Activated CD4-positive, alpha-beta T cell treated with anti-CD3 and anti-CD28 coated beads, Interleukin-2, amount 10 ng/mL, durations not matched to agents 24 days and 14 days (primary cell): ENCODE measurements around the gene SNRNP48. TPM values are rescaled to one million over a fixed set of nuclear protein-coding genes. Genes with fewer than 3 reads are reported as not detected.

Source experiments
- DNase-seq: peaks from one replicate; pipeline ENCODE4 v3.0.0; 2022
- H3K27ac Mint-ChIP-seq: one replicate; pipeline ENCODE4 v1.8.0; 2022; ENCODE audit warnings: mild to moderate bottlenecking, mixed read lengths
- H3K27me3 Mint-ChIP-seq: one replicate; pipeline ENCODE4 v1.8.0; 2022; ENCODE audit warnings: mixed read lengths
- H3K36me3 Mint-ChIP-seq: one replicate; pipeline ENCODE4 v1.8.0; 2022; ENCODE audit warnings: low read depth, mild to moderate bottlenecking, mixed read lengths
- H3K4me1 Mint-ChIP-seq: one replicate; pipeline ENCODE4 v1.8.0; 2021; ENCODE audit warnings: mixed read lengths
- H3K4me3 Mint-ChIP-seq: one replicate; pipeline ENCODE4 v1.8.0; 2022; ENCODE audit warnings: mild to moderate bottlenecking, moderate library complexity, mixed read lengths
- H3K9me3 Mint-ChIP-seq: one replicate; pipeline ENCODE4 v1.8.0; 2021; ENCODE audit warnings: mixed read lengths
- intact Hi-C: fragments of 100-400 bp; cut with micrococcal nuclease; formaldehyde crosslinking; loops from one replicate; pipeline ENCODE4 v1.15.1; 2023
- total RNA-seq: library from RNA; stranded (reverse); gene quantifications from 2 replicates; pipeline ENCODE4 v1.2.3, GENCODE V29; 2022

SNRNP48 gene
- total RNA-seq, 1 donor from 2014 or later, result 18.4 TPM

GRCh38 chr6:7591770-7592169 is 1.8 kb downstream of the SNRNP48 start:
- DNase-seq, result no peak
- peaks cover 5% of the 10 kb centered on the region for H3K27me3 Mint-ChIP-seq
- H3K27ac Mint-ChIP-seq, result no peak overlapping the region
- peaks cover 30% of the 10 kb centered on the region for H3K4me1 Mint-ChIP-seq
- peaks cover 27% of the 10 kb centered on the region for H3K36me3 Mint-ChIP-seq
- H3K9me3 Mint-ChIP-seq, result no peaks in the 10 kb centered on the region
- H3K4me3 Mint-ChIP-seq, result peak overlapping the region; percentile 54
- intact Hi-C loops, result loop anchor here (2.0 to 5.0 kb wide), 3 partner anchors 49 to 511 kb away; partner anchors contain the start of genes BLOC1S5, DSP and EEF1E1

- Mint-ChIP-seq H3K27me3 (no peaks in the 10 kb centered on the region), H3K4me1 (peaks cover 30% of the 10 kb centered on the region), H3K4me3 (no peak overlapping the region), H3K9me3 (no peaks in the 10 kb centered on the region), H3K36me3 (peaks cover 31% of the 10 kb centered on the region), H3K27ac (no peak overlapping the region)
- intact Hi-C loops, result loop anchor here (5.0 kb wide), 2 partner anchors 51 to 509 kb away; partner anchors contain the start of genes DSP and EEF1E1
- DNase-seq, result no peak
Measured at GRCh38 chr6:7593229-7593628, 3.2 kb downstream of the SNRNP48 start.

DNA sequence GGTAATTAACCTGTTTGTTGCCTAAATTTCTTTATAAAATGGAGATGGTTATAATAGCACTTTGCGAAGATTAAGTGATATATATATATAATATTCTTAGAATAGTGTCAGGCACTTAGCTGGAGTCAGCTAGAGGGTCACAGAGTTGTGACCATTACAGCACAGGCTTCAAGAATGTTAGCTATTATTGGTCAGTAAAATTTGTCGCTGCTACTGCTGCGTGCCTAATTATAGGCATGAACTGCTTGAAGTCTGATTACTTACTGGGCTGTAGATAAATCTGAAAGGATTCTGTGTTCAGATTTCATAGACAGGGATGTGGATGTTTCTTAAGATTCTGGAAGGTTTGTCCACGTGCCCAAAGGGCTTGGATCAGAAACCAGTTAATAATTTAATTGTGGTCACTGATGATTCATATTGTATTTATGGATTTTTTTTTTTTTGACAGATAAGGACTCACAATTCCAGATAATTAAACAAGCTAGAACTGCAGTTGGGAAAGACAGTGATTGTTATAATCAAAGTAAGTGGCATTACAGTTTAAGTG is 4.7 kb downstream of the SNRNP48 start:
- Mint-ChIP-seq H3K27ac (no peak overlapping the region), H3K4me1 (peaks cover 25% of the 10 kb centered on the region), H3K27me3 (no peaks in the 10 kb centered on the region), H3K9me3 (no peaks in the 10 kb centered on the region), H3K4me3 (no peak overlapping the region), H3K36me3 (peaks cover 38% of the 10 kb centered on the region)
- no peak for DNase-seq
- intact Hi-C loops, result loop anchor here (5.0 kb wide), 2 partner anchors 52 to 508 kb away; partner anchors contain the start of genes DSP and EEF1E1

GRCh38 chr6:7604003-7604402 is 14.0 kb downstream of the SNRNP48 start:
- Mint-ChIP-seq H3K4me3 (no peak overlapping the region), H3K27ac (peak overlapping the region; percentile 15)
- intact Hi-C loops, result loop anchor here (1.0 kb wide), 1 partner anchor 14 kb away; the partner anchor contains the start of gene SNRNP48

GRCh38 chr6:7604506-7604905 is 14.5 kb downstream of the SNRNP48 start:
- intact Hi-C loops, result loop anchor here (1.0 kb wide), 1 partner anchor 14 kb away; the partner anchor contains the start of gene SNRNP48

More at GRCh38 chr6:7604003-7604402, 14.0 kb downstream of the SNRNP48 start:
- DNase-seq, result no peak
- Mint-ChIP-seq H3K27me3 (no peaks in the 10 kb centered on the region), H3K4me1 (peaks cover 18% of the 10 kb centered on the region), H3K9me3 (no peaks in the 10 kb centered on the region), H3K36me3 (peaks cover 62% of the 10 kb centered on the region)

GRCh38 chr6:7615611-7616383 is 25.8 kb downstream of the SNRNP48 start:
- Mint-ChIP-seq H3K27me3 (peaks cover 7% of the 10 kb centered on the region), H3K4me1 (peaks cover 12% of the 10 kb centered on the region), H3K27ac (no peak overlapping the region), H3K36me3 (peaks cover 9% of the 10 kb centered on the region), H3K9me3 (no peaks in the 10 kb centered on the region), H3K4me3 (no peak overlapping the region)
- intact Hi-C loops, result loop anchor here (1.0 to 10.0 kb wide), 4 partner anchors 226 to 938 kb away; partner anchors contain the start of genes CAGE1 and RIOK1
- DNase-seq, result peak; percentile 82

More at GRCh38 chr6:7604506-7604905, 14.5 kb downstream of the SNRNP48 start:
- Mint-ChIP-seq H3K27me3 (no peaks in the 10 kb centered on the region), H3K4me1 (peaks cover 18% of the 10 kb centered on the region), H3K27ac (no peak overlapping the region), H3K9me3 (no peaks in the 10 kb centered on the region), H3K4me3 (no peak overlapping the region), H3K36me3 (peaks cover 60% of the 10 kb centered on the region)
- DNase-seq, result peak; percentile 52

GRCh38 chr6:7617801-7618764 is 28.1 kb downstream of the SNRNP48 start:
- intact Hi-C loops, result loop anchor here (5.0 to 10.0 kb wide), 2 partner anchors 387 to 941 kb away; no protein-coding TSS in a partner anchor
- H3K4me1 Mint-ChIP-seq, result peaks cover 12% of the 10 kb centered on the region
- H3K4me3 Mint-ChIP-seq, result no peak overlapping the region
- DNase-seq, result no peak
- H3K27me3 Mint-ChIP-seq, result peaks cover 8% of the 10 kb centered on the region
- H3K9me3 Mint-ChIP-seq, result no peaks in the 10 kb centered on the region
- no peak overlapping the region for H3K27ac Mint-ChIP-seq
- H3K36me3 Mint-ChIP-seq, result peaks cover 3% of the 10 kb centered on the region

DNA sequence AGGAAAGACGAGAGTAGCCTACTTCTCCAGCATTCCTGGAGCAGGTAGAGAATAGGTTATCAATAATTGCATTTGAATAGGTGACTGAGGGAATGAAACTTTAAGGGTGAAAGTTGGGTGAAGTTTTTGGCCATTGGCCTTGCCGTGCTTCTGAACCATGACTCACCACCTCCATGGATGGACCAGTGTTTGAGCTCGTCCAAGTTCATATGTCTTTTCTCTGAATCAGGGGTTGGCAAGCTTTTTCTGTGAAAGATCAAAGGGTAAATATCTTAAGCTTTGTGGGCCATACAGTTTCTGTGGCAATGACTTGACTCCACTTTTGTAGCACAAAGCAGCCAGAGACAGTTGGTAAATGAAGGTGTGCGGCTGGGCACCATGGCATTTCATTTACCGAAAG is 31.8 kb downstream of the SNRNP48 start:
- peaks cover 7% of the 10 kb centered on the region for H3K4me1 Mint-ChIP-seq
- DNase-seq, result no peak
- peaks cover 9% of the 10 kb centered on the region for H3K27me3 Mint-ChIP-seq
- intact Hi-C loops, result no loop called here
- H3K36me3 Mint-ChIP-seq, result no peaks in the 10 kb centered on the region
- no peak overlapping the region for H3K4me3 Mint-ChIP-seq
- H3K27ac Mint-ChIP-seq, result no peak overlapping the region
- H3K9me3 Mint-ChIP-seq, result no peaks in the 10 kb centered on the region

GRCh38 chr6:7624796-7625710 is 35.1 kb downstream of the SNRNP48 start:
- Mint-ChIP-seq H3K4me1 (no peaks in the 10 kb centered on the region), H3K36me3 (no peaks in the 10 kb centered on the region), H3K4me3 (no peak overlapping the region), H3K9me3 (no peaks in the 10 kb centered on the region), H3K27ac (no peak overlapping the region), H3K27me3 (peaks cover 10% of the 10 kb centered on the region)
- DNase-seq, result no peak
- intact Hi-C loops, result no loop called here

DNA sequence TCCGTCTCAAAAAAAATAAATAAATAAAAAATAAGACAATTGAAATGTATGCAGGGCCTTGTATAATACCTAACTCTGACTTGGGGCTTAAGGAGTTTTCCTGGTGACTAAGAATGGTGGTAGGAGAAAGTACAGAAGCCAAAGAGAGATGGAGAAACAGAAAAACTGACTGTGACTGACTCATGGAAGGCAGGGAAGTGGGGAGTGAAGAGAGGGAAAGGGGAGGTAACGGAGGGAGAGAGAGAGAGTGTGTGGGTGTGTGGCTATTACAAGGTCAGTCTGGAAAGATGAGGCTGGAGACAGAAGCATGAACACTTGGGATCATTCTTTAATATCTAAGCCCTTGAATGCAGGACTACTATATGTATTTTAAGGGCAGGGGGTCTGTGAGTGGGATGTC is 38.5 kb downstream of the SNRNP48 start:
- no peak for DNase-seq
- intact Hi-C loops, result no loop called here
- no peaks in the 10 kb centered on the region for H3K4me1 Mint-ChIP-seq
- H3K4me3 Mint-ChIP-seq, result no peak overlapping the region
- H3K27me3 Mint-ChIP-seq, result peaks cover 9% of the 10 kb centered on the region
- no peaks in the 10 kb centered on the region for H3K36me3 Mint-ChIP-seq
- no peaks in the 10 kb centered on the region for H3K9me3 Mint-ChIP-seq
- no peak overlapping the region for H3K27ac Mint-ChIP-seq

DNA sequence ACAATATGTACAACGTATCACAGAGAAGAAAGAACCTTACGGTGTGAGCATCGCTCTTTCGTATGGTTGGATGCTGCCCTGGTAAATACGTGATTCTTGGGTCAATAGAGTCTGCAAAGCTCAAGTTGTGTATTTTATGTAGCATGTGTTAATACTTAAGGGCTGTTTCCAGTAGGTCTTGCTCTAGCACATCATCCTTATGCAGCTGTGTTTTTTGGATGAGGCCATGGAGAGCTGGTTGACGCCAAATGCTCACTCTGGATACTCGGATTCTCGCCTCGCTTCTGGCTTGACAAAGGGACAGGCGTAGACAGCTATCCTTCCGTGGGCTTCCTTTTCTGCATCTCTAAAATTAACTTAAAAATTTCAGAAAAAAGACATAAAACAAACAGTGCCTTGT is 38.9 kb downstream of the SNRNP48 start:
- no peaks in the 10 kb centered on the region for H3K36me3 Mint-ChIP-seq
- H3K27me3 Mint-ChIP-seq, result peaks cover 7% of the 10 kb centered on the region
- no peaks in the 10 kb centered on the region for H3K4me1 Mint-ChIP-seq
- intact Hi-C loops, result no loop called here
- H3K9me3 Mint-ChIP-seq, result no peaks in the 10 kb centered on the region
- H3K27ac Mint-ChIP-seq, result no peak overlapping the region
- no peak for DNase-seq
- H3K4me3 Mint-ChIP-seq, result no peak overlapping the region

GRCh38 chr6:7629321-7629720 is 39.3 kb downstream of the SNRNP48 start:
- intact Hi-C loops, result no loop called here
- Mint-ChIP-seq H3K4me1 (no peaks in the 10 kb centered on the region), H3K27me3 (peaks cover 7% of the 10 kb centered on the region), H3K27ac (no peak overlapping the region), H3K9me3 (no peaks in the 10 kb centered on the region), H3K4me3 (no peak overlapping the region), H3K36me3 (no peaks in the 10 kb centered on the region)
- DNase-seq, result no peak
